ENCODE results near the gene MZT2B. TPM values are rescaled to one million over a fixed set of nuclear protein-coding genes. Genes with fewer than 3 reads are reported as not detected.
A peak's percentile ranks its signal among the peaks of the same experiment; 100 is the strongest.
"Not testable (repeated sequence)": the region's sequence is repeated elsewhere in the genome, so short reads cannot be mapped to it uniquely, and the experiment has no call there.

MZT2B gene
- total and polyA plus RNA-seq, 9 of the 15 experiments (the other 6 are each of a cell fraction or from before 2014, with no cell fraction given) = 5.1 to 435 (median 102) TPM

GRCh38 chr2:130142396-130143265, 39.4 kb upstream of the MZT2B start:
- BruUV-seq (replicated peaks); CTCF ChIA-PET (ENCODE audit: low intra/inter-chr PET ratio); H3K27ac ChIP-seq (ENCODE audit: extremely low read depth, low read depth, low read length); H3K9ac ChIP-seq (ENCODE audit: insufficient read depth in 1 of 2, low read depth in 2 of 2, low read length in 2 of 2); DNase-seq (ENCODE audit: extremely low read depth in 1 of 4, low spot score in 3 of 4); H3K4me2 ChIP-seq (ENCODE audit: insufficient read depth, low read length); FAIRE-seq; intact Hi-C loops (cut with micrococcal nuclease); H3K9me1 ChIP-seq (ENCODE audit: control insufficient read depth, insufficient read depth, low read length); H4K20me1 ChIP-seq (replicated peaks; ENCODE audit: control insufficient read depth, insufficient read depth, low read length); POLR2A ChIA-PET; H2AFZ ChIP-seq (ENCODE audit: low read depth, low read length); H3K36me3 ChIP-seq (ENCODE audit: control insufficient read depth, insufficient read depth, low read length); H3K27me3 ChIP-seq (ENCODE audit: control insufficient read depth in 2 of 2, insufficient read depth in 2 of 2, low read length in 2 of 2); in situ Hi-C loops (cut with MboI); H3K4me3 ChIP-seq; H3K79me2 ChIP-seq (ENCODE audit: control insufficient read depth, insufficient read depth, low read length); H3K9me3 ChIP-seq (replicated peaks; ENCODE audit: control insufficient read depth, insufficient read depth, low read depth, low read length): not testable (repeated sequence)
- peaks cover 0 to 14% of the 10 kb centered on the region in 2 experiments; a peak in 2 of 5 replicates for H3K4me1 ChIP-seq (replicated peaks in 1 of 2; ENCODE audit: control insufficient read depth in 2 of 2, insufficient read depth in 2 of 2, low read length in 2 of 2)
- WGBS (ENCODE audit: insufficient coverage, low coverage, missing lambda C conversion rate) = 38% methylated on average over 10 of the region's 13 CpGs
- peak; percentile 8 for ATAC-seq
- 0 out of 2 replicates have a peak, but pooled peaks have one; percentile 8 for TF ChIP-seq SUPT5H (IDR thresholded peaks at IDR 0.05)

DNA sequence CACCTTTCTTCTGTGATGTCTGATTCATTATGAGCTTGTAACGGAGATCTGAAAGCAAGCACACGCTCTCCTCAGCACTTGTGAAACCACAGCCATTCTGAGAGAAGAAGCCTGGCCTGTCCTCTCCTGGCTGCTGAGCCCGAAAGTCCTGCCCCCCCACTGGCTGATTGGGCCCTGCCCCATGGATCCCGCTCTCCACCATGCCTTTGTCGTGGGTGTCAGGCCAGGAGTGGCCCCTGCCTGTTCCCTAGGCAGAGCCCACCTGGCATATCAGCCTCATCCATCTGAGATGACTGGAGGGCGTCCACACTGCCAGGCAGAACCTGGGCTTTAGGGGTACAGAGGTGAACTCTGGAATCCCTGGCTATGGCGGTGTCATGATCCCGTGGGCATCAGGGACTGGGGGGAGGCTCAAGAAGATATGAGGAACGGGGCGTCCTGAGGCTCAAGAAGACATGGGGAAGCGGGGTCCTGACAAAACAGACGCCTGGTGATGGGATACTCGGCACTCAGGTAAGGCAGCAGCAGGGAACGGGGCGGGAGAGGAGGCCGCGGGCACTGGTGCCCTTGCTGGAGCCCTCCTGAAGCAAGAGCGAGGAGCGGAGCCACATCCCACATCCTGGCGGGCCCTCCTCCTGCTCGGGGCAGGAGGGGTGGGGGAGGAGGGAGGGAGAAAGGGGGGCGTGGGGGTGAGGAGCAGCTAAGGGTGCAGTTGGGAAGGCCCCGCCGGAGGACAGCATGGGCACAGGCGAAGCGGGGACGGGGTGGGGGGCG, 38.6 kb upstream of the MZT2B start:
- H3K4me1 ChIP-seq (replicated peaks in 1 of 2; ENCODE audit: control insufficient read depth in 2 of 2, insufficient read depth in 2 of 2, low read length in 2 of 2) = peaks cover 0 to 14% of the 10 kb centered on the region in 2 experiments; a peak in 2 of 5 replicates
- H3K27me3 ChIP-seq (ENCODE audit: control insufficient read depth in 2 of 2, insufficient read depth in 2 of 2, low read length in 2 of 2); in situ Hi-C loops (cut with MboI); H3K27ac ChIP-seq (ENCODE audit: extremely low read depth, low read depth, low read length); H3K36me3 ChIP-seq (ENCODE audit: control insufficient read depth, insufficient read depth, low read length); H3K4me3 ChIP-seq; FAIRE-seq; H3K9me1 ChIP-seq (ENCODE audit: control insufficient read depth, insufficient read depth, low read length); H4K20me1 ChIP-seq (replicated peaks; ENCODE audit: control insufficient read depth, insufficient read depth, low read length); H3K4me2 ChIP-seq (ENCODE audit: insufficient read depth, low read length); H3K79me2 ChIP-seq (ENCODE audit: control insufficient read depth, insufficient read depth, low read length); H2AFZ ChIP-seq (ENCODE audit: low read depth, low read length); POLR2A ChIA-PET; BruUV-seq (replicated peaks); intact Hi-C loops (cut with micrococcal nuclease); H3K9me3 ChIP-seq (replicated peaks; ENCODE audit: control insufficient read depth, insufficient read depth, low read depth, low read length); CTCF ChIA-PET (ENCODE audit: low intra/inter-chr PET ratio); TF ChIP-seq ZNF740 (tag; IDR thresholded peaks at IDR 0.05): not testable (repeated sequence)
- 54% methylated on average over 10 of the region's 28 CpGs for WGBS (ENCODE audit: insufficient coverage, low coverage, missing lambda C conversion rate)
- peak; percentile 3 for ATAC-seq
- TF ChIP-seq ZNF740 (CRISPR knock-in tag; IDR thresholded peaks at IDR 0.05) (peak; percentile 70), SUPT5H (IDR thresholded peaks at IDR 0.05) (0 out of 2 replicates have a peak, but pooled peaks have one; percentile 15), POLR2G (IDR thresholded peaks at IDR 0.05; ENCODE audit: low read depth, low read length) (peak; percentile 15; the same call in 1 of the 2 replicates)
- peak overlapping the region in 1 of 2 experiments; percentile 26; a peak in 1 of 4 replicates for H3K9ac ChIP-seq (ENCODE audit: insufficient read depth in 1 of 2, low read depth in 2 of 2, low read length in 2 of 2)
- DNase-seq (ENCODE audit: extremely low read depth in 1 of 4, low spot score in 3 of 4) = peak in 1 of 4 experiments; percentile 4

All from K562 (cell line).